ENCODE measurements around the gene KNCN. TPM values are rescaled to one million over a fixed set of nuclear protein-coding genes. Genes with fewer than 3 reads are reported as not detected.

The KNCN gene
- total RNA-seq, 1 experiment from 2014 or later = not detected

DNA sequence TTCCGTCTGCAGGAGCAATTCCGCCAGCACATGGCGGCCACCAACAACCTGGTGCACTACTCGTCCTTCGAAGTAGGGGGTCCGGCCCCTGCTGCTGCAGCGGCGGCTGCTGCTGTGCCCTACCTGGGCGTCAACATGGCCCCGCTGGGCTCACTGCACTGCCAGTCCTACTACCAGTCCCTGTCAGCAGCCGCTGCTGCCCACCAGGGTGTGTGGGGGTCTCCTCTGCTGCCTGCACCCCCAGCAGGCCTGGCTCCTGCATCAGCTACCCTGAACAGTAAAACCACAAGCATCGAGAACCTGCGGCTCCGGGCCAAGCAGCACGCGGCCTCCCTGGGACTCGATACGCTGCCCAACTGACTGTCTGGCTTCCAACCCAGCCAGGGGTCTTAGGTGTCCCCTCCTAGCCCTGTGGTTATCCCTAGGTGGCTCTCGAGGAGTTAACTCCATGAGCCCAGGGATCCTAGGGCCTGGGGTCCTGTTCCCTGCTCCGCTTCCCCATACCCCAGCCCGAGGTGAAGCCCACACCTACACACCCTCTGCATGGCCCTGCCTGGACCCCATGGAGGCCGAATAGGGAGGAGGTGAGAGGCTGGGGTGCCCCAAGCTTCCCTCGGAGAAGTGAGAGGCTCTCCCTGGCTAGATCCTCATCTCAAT, 39.2 kb downstream of the KNCN start:
- no peak overlapping the region for H3T11ph ChIP-seq (ENCODE audit: low read length)
- H3K4me1 Mint-ChIP-seq = peaks cover 51 to 55% of the 10 kb centered on the region in 2 experiments
- H3K27me3 ChIP-seq (ENCODE audit: insufficient read depth, low read length) = no peaks in the 10 kb centered on the region

More for the DNA sequence above, 39.2 kb downstream of the KNCN start:
- H3K4ac ChIP-seq (ENCODE audit: low read depth, low read length) = no peak overlapping the region
- H3K23ac ChIP-seq (ENCODE audit: insufficient read length, low read depth, low read length) = no peak overlapping the region
- no peak overlapping the region for H2BK12ac ChIP-seq (ENCODE audit: insufficient read length, low read depth, low read length)
- H3K4me3 Mint-ChIP-seq = no peak overlapping the region
- no peak overlapping the region for H3K56ac ChIP-seq (ENCODE audit: insufficient read length, low read depth, low read length)
- no peaks in the 10 kb centered on the region; a peak in 1 of 5 replicates for H3K9me3 Mint-ChIP-seq
- H3K27me3 Mint-ChIP-seq (ENCODE audit: low read depth) = peaks cover 45% of the 10 kb centered on the region
- H2BK15ac ChIP-seq (ENCODE audit: low read depth, low read length) = no peak overlapping the region
- no peaks in the 10 kb centered on the region for H3K36me3 Mint-ChIP-seq (ENCODE audit: insufficient read depth in 1 of 3, low read depth in 3 of 3)
- H3K4me2 ChIP-seq (ENCODE audit: insufficient read depth, insufficient read length, low read length) = no peak overlapping the region
- H3K79me1 ChIP-seq (ENCODE audit: insufficient read depth, low read depth, low read length, poor library complexity, severe bottlenecking) = no peaks in the 10 kb centered on the region
- no peaks in the 10 kb centered on the region for H3K79me2 ChIP-seq (ENCODE audit: insufficient read depth, low read length)
- TF ChIP-seq, protein P1, sequence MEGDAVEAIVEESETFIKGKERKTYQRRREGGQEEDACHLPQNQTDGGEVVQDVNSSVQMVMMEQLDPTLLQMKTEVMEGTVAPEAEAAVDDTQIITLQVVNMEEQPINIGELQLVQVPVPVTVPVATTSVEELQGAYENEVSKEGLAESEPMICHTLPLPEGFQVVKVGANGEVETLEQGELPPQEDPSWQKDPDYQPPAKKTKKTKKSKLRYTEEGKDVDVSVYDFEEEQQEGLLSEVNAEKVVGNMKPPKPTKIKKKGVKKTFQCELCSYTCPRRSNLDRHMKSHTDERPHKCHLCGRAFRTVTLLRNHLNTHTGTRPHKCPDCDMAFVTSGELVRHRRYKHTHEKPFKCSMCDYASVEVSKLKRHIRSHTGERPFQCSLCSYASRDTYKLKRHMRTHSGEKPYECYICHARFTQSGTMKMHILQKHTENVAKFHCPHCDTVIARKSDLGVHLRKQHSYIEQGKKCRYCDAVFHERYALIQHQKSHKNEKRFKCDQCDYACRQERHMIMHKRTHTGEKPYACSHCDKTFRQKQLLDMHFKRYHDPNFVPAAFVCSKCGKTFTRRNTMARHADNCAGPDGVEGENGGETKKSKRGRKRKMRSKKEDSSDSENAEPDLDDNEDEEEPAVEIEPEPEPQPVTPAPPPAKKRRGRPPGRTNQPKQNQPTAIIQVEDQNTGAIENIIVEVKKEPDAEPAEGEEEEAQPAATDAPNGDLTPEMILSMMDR (conservative IDR thresholded peaks at IDR 0.05) = no peak
- DNase-seq = no peak
- H2BK120ac ChIP-seq (ENCODE audit: low read depth, low read length, poor library complexity, severe bottlenecking) = no peak overlapping the region
- no peak overlapping the region for H2BK20ac ChIP-seq (ENCODE audit: low read depth, low read length, poor library complexity, severe bottlenecking)
- H4K20me1 ChIP-seq (ENCODE audit: control insufficient read depth, insufficient read depth, insufficient read length) = no peaks in the 10 kb centered on the region
- no peak overlapping the region for H4K8ac ChIP-seq (replicated peaks; ENCODE audit: insufficient read length, low read depth, low read length)
- H4K91ac ChIP-seq (ENCODE audit: insufficient read length, low read depth, low read length) = no peak overlapping the region
- H3K4me1 ChIP-seq (ENCODE audit: insufficient read depth, low read length) = peaks cover 5% of the 10 kb centered on the region; the same call in 1 of the 2 replicates
- no peak overlapping the region for H3K9ac ChIP-seq (ENCODE audit: extremely low read depth, insufficient read length, low read length)
- H3K27ac ChIP-seq (ENCODE audit: insufficient read length, low read depth, low read length) = no peak overlapping the region
- no peaks in the 10 kb centered on the region for H3K9me3 ChIP-seq (ENCODE audit: control insufficient read depth, low read depth, low read length)
- no peak overlapping the region for H2BK5ac ChIP-seq (ENCODE audit: insufficient read length, low read length)
- H2AK5ac ChIP-seq (ENCODE audit: insufficient read length, low read length) = no peak overlapping the region
- no peak overlapping the region for H3K14ac ChIP-seq (ENCODE audit: insufficient read depth, low read length)
- H3K18ac ChIP-seq (ENCODE audit: insufficient read length, low read depth, low read length) = no peak overlapping the region
- WGBS (ENCODE audit: extremely low coverage, insufficient read length, low lambda C conversion rate) = no CpG with 5 or more reads among the region's 23 CpGs
- no peak overlapping the region for H3K27ac Mint-ChIP-seq
- H4K5ac ChIP-seq (ENCODE audit: insufficient read length, low read depth, low read length) = no peak overlapping the region
- no peak overlapping the region for H2AFZ ChIP-seq (ENCODE audit: low read length)
- no peaks in the 10 kb centered on the region for H3K23me2 ChIP-seq (ENCODE audit: insufficient read length, low read depth, low read length, poor library complexity, severe bottlenecking)
